Activated T-cell treated with anti-CD3 and anti-CD28 coated beads, Interleukin-2, amount 50 U/mL, for 24 hours (primary cell): ENCODE measurements around the gene RRP1B.
A peak's percentile ranks its signal among the peaks of the same experiment; 100 is the strongest.

ENCODE experiments used
- DNase-seq: peaks from one replicate; pipeline ENCODE4 v3.0.0-alpha.2; 2020
- H3K27ac Mint-ChIP-seq: 2 replicates; pipeline ENCODE4 v1.8.0; 2020; ENCODE audit warnings: mild to moderate bottlenecking, mixed read lengths
- H3K27me3 Mint-ChIP-seq: 2 replicates; pipeline ENCODE4 v1.8.0; 2020; ENCODE audit warnings: mixed read lengths
- H3K36me3 Mint-ChIP-seq: 2 replicates; pipeline ENCODE4 v1.8.0; 2020; ENCODE audit warnings: low read depth, mixed read lengths
- H3K4me1 Mint-ChIP-seq: 2 replicates; pipeline ENCODE4 v1.8.0; 2020; ENCODE audit warnings: low read depth, mixed read lengths
- H3K4me3 Mint-ChIP-seq: 2 replicates; pipeline ENCODE4 v1.8.0; 2020; ENCODE audit warnings: mild to moderate bottlenecking, moderate library complexity, mixed read lengths
- H3K9me3 Mint-ChIP-seq: 2 replicates; pipeline ENCODE4 v1.8.0; 2020; ENCODE audit warnings: mixed read lengths

The RRP1B gene

DNA sequence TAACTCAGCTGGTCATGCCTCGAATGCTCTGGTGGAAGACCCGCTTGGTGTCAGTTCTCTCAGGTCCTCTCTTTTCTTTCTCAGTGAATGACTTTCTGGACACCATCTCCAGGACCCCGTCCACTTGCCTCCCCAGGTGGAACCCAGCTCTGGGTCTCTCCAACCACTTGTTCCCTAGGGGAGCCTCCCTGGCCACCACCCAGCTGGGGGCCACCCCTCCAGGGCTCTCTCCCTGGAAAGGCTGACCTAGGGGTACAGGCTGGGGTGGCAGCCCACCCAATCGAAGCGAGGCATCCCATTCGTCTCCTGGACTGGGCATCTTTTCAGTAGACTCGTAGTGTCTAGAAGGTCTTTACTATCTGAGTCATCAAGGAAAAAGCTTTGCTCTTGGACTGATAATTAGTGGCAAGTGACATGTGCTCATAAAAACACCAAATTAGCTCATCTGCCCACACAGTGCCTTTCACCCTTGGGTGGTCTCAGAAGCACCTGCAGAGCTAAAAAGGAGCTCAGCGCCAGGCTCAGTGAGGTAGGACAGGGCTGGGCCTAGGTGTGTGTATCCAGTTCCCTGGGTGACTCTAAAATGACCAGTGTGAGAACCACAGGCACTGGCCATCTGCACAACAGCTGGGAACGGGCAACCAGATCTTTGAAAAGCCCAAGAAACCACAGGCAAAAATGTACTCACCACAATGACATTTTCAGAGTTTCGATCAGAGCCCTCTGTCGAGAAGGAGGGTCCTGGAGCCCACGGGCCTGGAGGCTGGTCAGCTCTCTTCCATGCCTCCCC is 57.2 kb downstream of the RRP1B start:
- Mint-ChIP-seq H3K27ac (no peak overlapping the region), H3K36me3 (peaks cover 16% of the 10 kb centered on the region), H3K9me3 (no peaks in the 10 kb centered on the region), H3K4me3 (no peak overlapping the region), H3K4me1 (peaks cover 22% of the 10 kb centered on the region), H3K27me3 (peaks cover 4% of the 10 kb centered on the region)
- DNase-seq, result no peak

DNA sequence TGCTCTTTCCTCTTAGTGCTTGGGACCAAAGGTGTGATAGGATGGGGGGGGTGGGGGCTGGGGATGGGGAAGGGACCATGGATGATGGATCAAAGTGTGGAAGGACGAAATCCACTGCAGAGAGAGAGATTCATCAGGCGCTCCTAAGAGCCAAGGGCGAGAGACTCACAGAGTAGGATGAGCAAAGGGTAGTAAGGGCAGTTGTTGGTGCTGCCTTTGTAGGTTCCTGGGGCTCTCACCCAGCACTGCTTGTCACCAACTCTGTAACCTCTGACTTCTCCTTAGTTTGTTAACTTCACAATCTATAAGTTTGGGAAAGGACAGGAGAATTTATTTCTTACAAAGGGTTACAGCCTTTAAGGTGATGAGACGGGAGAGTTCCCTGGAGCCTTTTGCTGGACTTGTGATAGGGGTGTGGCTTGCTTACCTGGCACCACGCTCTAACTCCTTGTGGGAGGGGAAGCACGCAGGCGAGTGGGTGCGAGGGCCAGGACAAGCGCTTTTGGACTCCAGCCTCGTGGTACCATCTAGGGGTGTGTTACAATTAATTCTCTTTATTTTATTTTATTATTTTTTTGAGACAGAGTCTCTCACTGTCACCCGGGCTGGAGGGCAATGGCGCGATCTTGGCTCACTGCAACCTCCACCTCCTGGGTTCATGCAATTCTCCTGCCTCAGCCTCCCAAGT is 58.0 kb downstream of the RRP1B start:
- Mint-ChIP-seq H3K9me3 (no peaks in the 10 kb centered on the region), H3K27ac (no peak overlapping the region), H3K27me3 (peaks cover 4% of the 10 kb centered on the region), H3K4me1 (peaks cover 28% of the 10 kb centered on the region), H3K36me3 (peaks cover 23% of the 10 kb centered on the region), H3K4me3 (peak overlapping the region; percentile 74)
- DNase-seq, result no peak

DNA sequence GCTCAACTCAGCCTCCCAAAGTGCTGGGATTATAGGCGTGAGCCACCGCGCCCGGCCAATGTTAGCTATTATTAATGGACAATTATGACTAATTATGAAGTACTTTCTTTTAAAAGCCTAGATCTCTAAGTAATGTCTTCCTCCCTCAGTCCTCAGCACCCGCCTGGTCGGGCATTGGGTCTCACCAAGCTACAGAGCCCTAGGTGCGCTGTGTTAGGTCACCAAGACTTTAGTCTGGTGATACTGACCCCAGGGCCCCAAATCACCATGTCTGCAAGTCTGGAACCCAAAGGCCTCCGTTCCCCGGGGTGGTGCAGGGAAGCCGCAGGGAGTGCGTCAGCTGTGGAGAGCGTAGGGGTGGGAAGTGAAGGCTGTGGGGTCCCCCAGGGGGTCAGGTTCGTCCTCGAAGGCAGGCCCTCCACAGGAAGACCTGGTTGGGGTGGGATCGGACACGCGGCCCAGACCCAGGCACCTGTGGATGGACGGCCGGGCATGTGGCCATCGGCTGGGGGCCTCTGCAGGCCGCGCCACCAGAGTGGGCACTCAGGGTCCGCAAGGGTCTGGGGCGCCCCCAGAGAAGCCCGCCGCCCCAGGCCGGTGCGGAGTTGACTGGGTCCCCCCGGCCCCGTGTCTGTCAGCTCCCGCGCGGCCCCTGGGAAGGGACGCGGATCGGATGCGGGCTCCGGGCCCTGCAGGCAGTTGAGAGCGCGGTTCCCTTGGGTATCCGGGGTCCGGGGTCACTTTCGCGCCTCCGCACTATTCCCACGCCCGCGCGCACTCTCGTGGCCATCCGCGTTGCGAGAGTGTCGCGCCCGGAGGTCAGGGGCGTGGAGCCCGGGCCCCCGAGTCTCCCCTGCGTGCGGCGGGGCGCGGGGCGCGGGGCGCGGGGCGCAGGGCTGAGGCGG is 58.9 kb downstream of the RRP1B start:
- DNase-seq, result no peak
- Mint-ChIP-seq H3K36me3 (peaks cover 29% of the 10 kb centered on the region), H3K9me3 (no peaks in the 10 kb centered on the region), H3K27ac (peak overlapping the region; percentile 82), H3K27me3 (peaks cover 4% of the 10 kb centered on the region), H3K4me3 (peak overlapping the region; percentile 74), H3K4me1 (peaks cover 32% of the 10 kb centered on the region)

DNA sequence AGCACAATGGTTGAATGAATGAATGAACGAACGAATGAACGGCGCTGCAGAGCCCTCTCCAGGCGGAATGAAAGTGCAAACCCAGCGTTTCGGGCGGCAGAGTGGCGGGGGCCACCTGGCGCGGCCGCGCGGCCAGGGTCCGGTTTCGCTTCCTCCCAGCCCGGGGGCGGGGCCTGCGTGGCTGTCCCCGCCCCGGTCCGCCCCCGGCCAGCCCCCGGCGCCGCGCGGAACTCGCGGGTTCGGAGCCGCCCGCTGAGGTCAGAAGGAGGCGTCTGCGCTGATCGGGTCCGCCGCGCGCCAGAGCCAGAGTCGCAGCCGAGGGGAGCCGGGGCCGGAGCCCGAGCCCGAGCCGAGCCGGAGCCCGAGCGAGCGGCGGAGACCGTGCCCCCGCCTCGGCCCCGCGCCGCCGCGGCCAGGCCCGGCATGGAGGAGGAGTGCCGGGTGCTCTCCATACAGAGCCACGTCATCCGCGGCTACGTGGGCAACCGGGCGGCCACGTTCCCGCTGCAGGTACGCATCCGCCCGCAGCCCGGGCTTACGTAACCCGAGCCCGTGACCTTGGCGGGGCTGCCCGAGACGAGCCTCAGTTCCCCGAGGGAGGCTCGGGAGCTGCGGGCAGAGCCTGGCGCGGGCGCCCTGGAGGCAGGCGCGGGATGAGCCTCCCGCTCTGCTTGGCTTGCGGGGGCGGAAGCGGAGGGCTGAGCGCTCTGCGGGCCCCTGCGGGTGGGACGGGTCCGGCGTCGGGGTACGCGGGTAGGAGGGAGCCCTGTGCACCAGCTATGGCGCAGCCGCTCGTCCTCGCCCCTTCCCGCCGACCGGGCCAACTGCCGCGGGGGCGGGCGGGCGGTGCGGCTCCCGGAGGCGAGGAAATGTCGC is 59.8 kb downstream of the RRP1B start, which contains the start of gene PDXK:
Gene PDXK, plus strand, starts transcription at position 258 of the 876 bp plus-strand sequence. Its CDS starts 166 bp downstream, at position 424.
- DNase-seq, result peak; percentile 87
- peak within 1 kb of the TSS; percentile 84 for H3K4me3 Mint-ChIP-seq
- H3K9me3 Mint-ChIP-seq, result no peaks in the 10 kb centered on the region
- peaks cover 4% of the 10 kb centered on the region for H3K27me3 Mint-ChIP-seq
- H3K27ac Mint-ChIP-seq, result peak within 1 kb of the TSS; percentile 82
- peaks cover 36% of the 10 kb centered on the region for H3K4me1 Mint-ChIP-seq
- peaks cover 38% of the 10 kb centered on the region for H3K36me3 Mint-ChIP-seq

DNA sequence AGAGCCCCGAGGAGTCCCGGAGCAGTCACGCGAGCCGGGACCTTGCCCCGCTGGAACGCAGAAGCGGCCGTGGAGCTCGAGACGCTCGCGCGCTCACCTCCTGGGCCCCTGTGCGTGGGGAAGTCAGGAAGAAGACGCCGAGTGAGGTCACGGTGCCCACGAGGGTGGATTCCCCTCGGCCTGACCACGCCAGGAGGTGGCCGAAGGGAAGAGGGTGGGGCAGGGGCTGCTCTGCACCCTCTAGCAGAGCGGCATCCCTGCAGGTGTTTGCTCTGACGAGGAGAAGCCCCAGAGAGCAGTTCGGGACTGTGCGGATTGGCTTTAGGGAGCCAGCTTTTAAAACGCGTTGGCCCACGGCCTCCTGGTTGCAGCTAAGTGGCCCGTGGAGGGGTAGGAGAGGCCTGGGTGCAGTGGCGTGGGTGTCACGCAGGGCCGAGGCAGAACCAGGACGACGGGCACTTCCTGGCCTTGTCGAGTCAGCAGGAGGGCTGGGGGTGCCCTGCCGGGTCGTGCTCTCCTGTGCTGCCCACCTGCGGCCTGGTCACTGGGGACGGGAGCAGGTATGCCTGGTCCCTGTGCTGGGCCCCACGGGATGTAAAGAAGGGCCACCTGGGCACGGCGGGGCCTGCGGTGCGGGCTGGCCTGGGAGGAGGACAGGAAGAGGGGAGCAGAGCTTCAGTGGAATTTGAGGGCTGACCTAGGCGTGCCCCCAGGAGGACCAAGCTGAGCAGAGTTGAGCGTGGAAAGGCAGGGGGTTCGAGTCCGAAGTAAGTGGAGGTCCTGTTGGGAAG is 60.6 kb downstream of the RRP1B start:
- H3K4me1 Mint-ChIP-seq, result peaks cover 38% of the 10 kb centered on the region
- H3K4me3 Mint-ChIP-seq, result peak overlapping the region; percentile 84
- H3K27ac Mint-ChIP-seq, result peak overlapping the region; percentile 82
- peaks cover 4% of the 10 kb centered on the region for H3K27me3 Mint-ChIP-seq
- no peaks in the 10 kb centered on the region for H3K9me3 Mint-ChIP-seq
- no peak for DNase-seq
- peaks cover 43% of the 10 kb centered on the region for H3K36me3 Mint-ChIP-seq

DNA sequence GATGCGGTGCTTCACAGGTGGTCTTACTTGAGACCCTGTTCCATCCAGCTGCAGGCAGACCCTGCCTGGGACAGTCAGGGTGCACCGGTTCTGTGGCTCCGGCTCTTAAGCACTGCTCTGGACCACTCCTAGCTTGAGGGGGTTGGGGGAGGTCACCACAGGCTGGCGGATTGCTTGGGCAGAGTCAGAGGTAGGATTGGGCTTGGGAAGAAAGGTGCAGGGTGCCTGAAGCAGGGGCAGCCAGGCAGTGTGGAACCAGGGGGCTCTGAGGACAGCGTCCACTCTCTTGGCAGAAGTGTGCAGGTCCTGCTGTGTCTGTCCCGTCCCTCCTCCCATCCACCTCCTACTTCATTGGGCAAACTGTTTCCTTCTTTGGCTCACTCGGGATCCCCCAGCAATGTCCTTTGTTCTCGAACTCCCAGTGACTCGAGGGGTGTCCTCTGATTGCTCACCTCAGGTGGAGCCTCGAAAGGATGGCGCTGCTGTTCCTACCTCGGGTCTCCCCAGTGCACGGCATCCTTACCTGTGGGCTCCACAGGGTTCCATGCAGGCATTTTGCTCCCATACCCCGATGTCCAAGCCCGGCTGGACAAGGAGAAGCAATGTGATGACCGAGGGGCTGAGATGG is 61.3 kb downstream of the RRP1B start:
- Mint-ChIP-seq H3K27me3 (peaks cover 4% of the 10 kb centered on the region), H3K36me3 (peaks cover 47% of the 10 kb centered on the region), H3K4me3 (peak overlapping the region; percentile 84), H3K4me1 (peaks cover 44% of the 10 kb centered on the region), H3K9me3 (no peaks in the 10 kb centered on the region), H3K27ac (peak overlapping the region; percentile 82)
- DNase-seq, result no peak

DNA sequence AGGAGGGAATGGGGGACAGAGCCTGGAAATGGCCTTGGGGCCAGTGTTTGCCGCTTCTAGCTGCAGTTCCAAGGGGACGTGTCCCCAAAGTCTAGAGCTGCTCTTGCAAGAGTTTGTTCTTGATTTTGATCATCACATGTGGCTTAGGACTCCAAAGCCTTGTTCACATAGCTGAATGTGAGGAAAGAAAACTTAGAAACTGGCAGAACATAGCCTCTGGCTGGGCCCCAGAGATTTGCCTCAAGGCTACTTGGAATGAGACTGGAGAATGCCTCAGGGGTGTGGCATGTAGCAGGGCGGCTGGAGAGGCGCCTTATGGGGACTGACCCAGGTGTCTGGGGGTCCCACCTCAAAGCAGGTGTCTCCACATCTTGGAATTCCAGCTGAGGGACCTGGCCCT is 61.8 kb downstream of the RRP1B start:
- Mint-ChIP-seq H3K36me3 (peaks cover 50% of the 10 kb centered on the region), H3K27me3 (peaks cover 4% of the 10 kb centered on the region), H3K4me1 (peaks cover 47% of the 10 kb centered on the region), H3K9me3 (no peaks in the 10 kb centered on the region), H3K27ac (peak overlapping the region; percentile 44), H3K4me3 (peak overlapping the region; percentile 84)
- no peak for DNase-seq

DNA sequence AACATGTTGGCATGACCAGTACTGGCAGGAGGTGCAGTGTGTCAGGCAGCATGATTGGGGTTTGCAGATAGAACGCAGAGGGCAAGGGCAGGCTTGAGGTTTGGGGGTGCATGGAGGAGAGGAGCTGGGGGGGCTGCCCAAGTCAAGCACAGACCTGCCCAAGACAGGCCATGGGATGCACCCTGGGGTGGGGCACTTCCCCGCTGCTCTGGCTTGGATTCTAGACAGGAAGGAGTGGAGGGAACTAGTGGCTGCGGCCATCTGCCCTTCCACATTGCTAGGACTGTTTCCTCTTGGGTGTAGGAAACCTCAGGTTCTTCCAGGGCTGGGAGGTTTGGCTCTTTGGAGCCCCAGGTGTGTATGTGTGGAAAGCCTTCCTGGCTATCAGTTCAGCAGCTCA is 62.6 kb downstream of the RRP1B start:
- Mint-ChIP-seq H3K36me3 (peaks cover 53% of the 10 kb centered on the region), H3K4me3 (peak overlapping the region; percentile 4), H3K4me1 (peaks cover 46% of the 10 kb centered on the region), H3K9me3 (no peaks in the 10 kb centered on the region), H3K27ac (peak overlapping the region; percentile 37), H3K27me3 (peaks cover 4% of the 10 kb centered on the region)
- DNase-seq, result no peak

DNA sequence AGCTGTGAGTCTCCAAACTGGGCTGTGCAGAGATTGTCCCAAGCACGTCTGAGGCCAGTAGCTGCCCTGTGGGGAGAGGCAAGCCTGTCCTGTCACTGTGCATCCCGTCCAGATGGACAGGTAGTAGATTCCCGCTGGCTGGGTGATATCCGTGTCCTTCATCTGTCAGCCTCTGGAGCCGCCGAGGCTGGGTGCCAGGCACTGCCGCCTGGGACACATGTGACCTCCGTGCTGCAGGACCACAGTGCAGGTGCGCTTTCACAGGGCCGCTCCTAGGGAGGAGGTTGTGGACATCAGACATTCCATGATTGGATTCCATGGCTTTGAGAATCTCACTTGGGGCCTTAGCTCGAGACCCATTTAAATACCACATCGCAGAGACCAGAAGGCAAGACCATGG is 64.3 kb downstream of the RRP1B start:
- no peaks in the 10 kb centered on the region for H3K9me3 Mint-ChIP-seq
- peaks cover 55% of the 10 kb centered on the region for H3K36me3 Mint-ChIP-seq
- H3K27me3 Mint-ChIP-seq, result no peaks in the 10 kb centered on the region
- DNase-seq, result no peak
- H3K4me3 Mint-ChIP-seq, result no peak overlapping the region
- H3K27ac Mint-ChIP-seq, result no peak overlapping the region
- peaks cover 60% of the 10 kb centered on the region for H3K4me1 Mint-ChIP-seq

DNA sequence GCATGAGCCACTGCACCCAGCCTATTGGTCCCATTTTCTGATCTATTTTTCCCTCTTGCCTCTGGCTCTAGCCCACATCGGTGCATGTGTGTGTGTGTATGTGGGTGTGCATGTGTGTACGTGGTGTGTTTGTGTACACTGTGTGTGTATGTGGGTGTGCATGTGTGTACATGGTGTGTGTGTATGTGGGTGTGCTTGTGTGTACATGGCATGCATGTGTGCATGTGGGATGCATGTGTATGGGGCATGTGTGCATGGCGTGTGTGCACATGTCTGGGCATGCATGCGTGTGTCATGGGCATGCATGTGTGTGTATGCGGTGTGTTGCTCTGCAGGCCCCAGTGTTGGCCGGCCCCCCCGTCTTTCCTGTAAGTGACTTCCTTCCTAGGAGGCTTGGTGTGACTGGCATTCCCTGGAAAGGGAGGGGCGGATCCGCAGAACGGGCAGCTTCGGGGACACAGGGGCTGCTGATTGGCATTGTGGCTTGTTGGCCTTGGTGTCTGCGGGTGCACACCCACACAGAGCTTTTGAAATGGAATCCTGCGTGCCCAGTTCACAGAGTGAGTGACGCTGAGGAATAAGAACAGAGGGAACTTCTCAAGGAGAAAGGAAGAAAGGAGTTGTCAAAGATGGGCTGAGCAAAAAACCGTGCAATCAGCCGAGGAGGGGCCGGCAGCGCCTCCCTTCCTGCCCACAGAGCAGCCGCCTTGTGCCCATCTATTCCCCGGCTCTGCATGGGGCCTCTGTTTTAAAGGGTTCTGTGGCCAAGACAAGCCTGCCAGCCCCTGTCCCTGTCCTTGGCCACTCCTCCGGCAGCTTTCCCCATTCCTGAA is 67.5 kb downstream of the RRP1B start:
- Mint-ChIP-seq H3K4me1 (peaks cover 70% of the 10 kb centered on the region), H3K4me3 (peak overlapping the region; percentile 82)

DNA sequence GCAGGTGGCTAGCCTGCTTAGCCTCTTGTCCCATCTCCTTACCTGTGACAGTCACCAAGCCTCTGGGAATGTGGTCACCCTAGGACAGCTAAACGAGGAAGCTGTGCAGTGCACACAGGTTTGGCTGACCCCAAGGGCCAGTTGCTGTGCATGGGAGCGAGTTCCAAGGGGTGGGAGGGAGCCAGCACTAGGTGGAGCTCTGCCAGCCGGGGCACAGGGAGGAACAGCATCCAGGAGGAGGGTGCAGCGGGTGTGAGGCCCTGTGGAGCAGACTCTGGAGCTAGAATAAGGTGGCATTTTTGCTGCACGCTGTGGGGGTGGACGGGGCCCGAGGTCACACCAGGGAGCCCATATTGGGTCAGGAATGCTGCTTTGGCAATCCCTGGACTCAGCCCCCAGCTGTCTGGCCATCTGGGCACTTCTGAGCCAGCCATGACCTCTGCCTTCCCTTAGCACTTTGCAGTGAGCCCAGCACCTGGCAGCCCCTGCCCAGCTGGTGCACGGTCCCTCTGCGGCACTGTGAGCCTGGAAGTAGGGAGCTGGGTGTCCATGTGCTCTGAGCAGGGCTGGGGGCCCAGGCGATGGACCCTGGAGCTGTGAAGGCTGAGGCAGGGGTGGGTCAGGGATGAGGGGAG is 68.3 kb downstream of the RRP1B start:
- Mint-ChIP-seq H3K27me3 (no peaks in the 10 kb centered on the region), H3K9me3 (no peaks in the 10 kb centered on the region), H3K4me3 (peak overlapping the region; percentile 82), H3K4me1 (peaks cover 70% of the 10 kb centered on the region), H3K36me3 (peaks cover 45% of the 10 kb centered on the region), H3K27ac (peak overlapping the region; percentile 94)
- no peak for DNase-seq

More for the DNA sequence above, 67.5 kb downstream of the RRP1B start:
- Mint-ChIP-seq H3K9me3 (no peaks in the 10 kb centered on the region), H3K27me3 (no peaks in the 10 kb centered on the region), H3K36me3 (peaks cover 50% of the 10 kb centered on the region), H3K27ac (peak overlapping the region; percentile 70)
- no peak for DNase-seq

DNA sequence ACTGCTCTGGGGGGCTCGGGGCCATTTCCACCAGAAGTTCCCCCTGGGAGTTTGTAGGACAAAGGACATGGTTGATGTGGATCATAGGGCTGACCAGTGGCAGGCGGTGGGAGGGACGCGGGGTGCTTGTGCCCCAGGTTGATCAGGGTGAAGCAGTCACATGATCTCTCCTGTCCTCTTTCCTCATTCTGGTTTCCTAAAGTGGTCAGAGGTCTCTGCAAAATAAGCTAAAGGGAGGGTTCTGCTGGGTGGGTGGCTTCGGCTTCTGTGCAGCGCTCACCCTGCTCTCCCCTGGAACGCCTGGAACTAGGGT is 68.8 kb downstream of the RRP1B start:
- Mint-ChIP-seq H3K4me1 (peaks cover 74% of the 10 kb centered on the region), H3K27me3 (no peaks in the 10 kb centered on the region), H3K9me3 (no peaks in the 10 kb centered on the region), H3K27ac (peak overlapping the region; percentile 94), H3K36me3 (peaks cover 44% of the 10 kb centered on the region), H3K4me3 (peak overlapping the region; percentile 82)
- no peak for DNase-seq
